GM21717 (cell line): Measurements from ENCODE around the gene ATP5F1D.
"Not testable (repeated sequence)": the region's sequence is repeated elsewhere in the genome, so short reads cannot be mapped to it uniquely, and the experiment has no call there.

Experiments
- ATAC-seq: cut with Tn5 transposase; IDR thresholded peaks from one replicate; pipeline ENCODE4 v1.9.1; 2021; ENCODE audit warnings: mild to moderate bottlenecking, moderate library complexity; ENCODE audit not compliant: unreplicated experiment

Gene ATP5F1D

GRCh38 chr19:1246265-1247087 is 4.9 kb downstream of the ATP5F1D start:
- not testable (repeated sequence) for ATAC-seq

GRCh38 chr19:1247748-1248138 is 6.2 kb downstream of the ATP5F1D start:
- ATAC-seq, result no peak

- peak; percentile 3 for ATAC-seq
Measured at GRCh38 chr19:1248139-1248785, 6.7 kb downstream of the ATP5F1D start, which contains the start of gene MIDN. TSS of gene MIDN (plus strand) at chr19:1248583. CDS start at chr19:1250297, 1,714 bp downstream.

- ATAC-seq, result peak; percentile 13
Measured at GRCh38 chr19:1248786-1249297, 7.3 kb downstream of the ATP5F1D start.

DNA sequence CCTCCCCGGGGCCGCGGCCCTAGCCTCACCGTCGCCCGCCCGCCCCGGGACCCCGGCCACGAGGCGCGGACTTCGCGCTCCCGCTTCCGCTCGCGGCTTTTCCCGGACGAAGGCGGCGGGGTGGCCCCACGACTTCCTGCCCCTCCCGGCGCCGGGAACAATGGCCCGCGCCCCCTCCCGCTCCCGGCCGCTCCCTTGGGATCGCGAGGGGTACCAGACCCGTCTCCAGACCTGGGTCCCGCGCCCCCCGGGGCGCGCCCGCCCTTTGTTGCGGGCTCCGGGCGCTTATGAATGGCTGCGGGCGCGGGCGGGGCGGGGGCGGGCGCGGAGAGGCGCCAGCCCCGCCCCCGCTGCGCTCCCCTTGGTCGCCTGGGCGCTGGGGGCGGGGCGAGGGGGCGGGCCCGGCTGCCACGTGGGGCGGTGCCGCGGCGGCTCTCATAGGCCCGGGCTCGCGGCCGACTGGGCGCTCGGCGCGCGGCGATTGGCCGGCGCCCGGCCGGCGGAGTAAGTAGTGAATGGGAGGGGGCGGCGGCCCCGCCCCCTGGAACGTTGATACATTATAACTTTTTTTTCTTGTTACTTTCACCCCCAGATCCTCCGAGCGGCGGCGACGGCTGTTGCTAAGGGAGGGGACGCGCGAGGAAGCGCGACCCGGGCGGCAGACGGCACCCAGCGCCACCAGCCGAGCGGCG is 7.9 kb downstream of the ATP5F1D start:
- ATAC-seq, result peak; percentile 28

DNA sequence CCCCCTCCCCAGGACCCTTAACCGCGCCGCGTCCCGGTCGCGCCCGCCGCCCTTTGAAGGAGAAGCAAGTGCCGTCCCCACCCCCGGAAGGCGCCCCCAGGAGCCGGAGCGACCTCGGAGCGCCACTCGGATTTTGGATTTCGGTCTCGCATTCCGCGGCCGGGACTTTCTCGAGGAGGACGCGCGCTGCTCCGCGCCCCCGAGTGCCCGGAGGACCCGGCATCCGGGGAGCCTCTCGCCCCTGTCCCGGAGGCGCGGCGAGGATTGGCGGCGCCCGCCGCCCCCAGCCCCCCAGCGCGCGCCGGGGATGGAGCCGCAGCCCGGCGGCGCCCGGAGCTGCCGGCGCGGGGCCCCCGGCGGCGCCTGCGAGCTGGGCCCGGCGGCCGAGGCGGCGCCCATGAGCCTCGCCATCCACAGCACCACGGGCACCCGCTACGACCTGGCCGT is 8.5 kb downstream of the ATP5F1D start:
- ATAC-seq, result no peak

GRCh38 chr19:1250437-1251260 is 9.1 kb downstream of the ATP5F1D start:
- ATAC-seq, result no peak

DNA sequence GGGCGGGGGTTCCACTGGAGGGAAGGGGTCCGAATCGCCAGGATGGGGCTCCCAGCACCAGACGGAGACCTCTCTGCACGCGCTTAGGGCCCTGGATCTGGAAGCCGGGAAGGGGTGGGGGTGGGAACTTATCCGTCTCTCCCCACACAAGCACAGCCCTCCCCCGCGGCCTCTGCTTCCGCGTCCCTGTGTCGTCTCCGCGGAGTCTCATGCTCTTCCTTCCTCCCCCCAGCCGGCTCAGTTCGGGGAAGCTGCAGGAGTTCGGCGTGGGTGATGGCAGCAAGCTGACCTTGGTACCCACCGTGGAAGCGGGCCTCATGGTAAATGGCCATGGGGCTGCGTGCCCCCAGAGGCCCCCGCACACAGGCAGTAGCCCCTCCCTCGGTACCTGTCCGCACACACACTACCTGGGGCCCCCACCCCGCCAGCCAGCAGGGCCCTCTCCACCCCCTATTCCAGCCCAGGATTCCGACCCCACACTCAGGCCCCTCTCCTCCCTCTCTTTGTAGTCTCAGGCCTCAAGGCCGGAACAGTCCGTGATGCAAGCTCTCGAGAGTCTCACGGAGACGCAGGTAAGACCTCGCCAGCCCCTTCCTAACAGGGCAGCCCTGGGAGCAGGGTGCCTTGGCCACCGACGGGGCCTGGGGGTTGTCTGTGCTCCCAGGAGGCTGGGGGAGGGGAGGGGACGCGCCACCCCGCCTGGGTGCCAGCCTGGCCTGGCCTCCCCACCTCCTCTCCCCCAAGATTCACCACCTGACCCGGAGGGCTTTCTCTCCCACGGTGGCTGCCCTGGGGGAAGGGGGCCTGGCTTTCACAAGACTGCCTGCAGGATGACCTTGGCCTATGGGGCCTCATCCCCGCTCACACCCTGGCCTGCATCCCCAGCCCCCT is 10.0 kb downstream of the ATP5F1D start:
- no peak for ATAC-seq

GRCh38 chr19:1252221-1252820 is 10.8 kb downstream of the ATP5F1D start:
- no peak for ATAC-seq

GRCh38 chr19:1252821-1253513 is 11.4 kb downstream of the ATP5F1D start:
- ATAC-seq, result no peak

DNA sequence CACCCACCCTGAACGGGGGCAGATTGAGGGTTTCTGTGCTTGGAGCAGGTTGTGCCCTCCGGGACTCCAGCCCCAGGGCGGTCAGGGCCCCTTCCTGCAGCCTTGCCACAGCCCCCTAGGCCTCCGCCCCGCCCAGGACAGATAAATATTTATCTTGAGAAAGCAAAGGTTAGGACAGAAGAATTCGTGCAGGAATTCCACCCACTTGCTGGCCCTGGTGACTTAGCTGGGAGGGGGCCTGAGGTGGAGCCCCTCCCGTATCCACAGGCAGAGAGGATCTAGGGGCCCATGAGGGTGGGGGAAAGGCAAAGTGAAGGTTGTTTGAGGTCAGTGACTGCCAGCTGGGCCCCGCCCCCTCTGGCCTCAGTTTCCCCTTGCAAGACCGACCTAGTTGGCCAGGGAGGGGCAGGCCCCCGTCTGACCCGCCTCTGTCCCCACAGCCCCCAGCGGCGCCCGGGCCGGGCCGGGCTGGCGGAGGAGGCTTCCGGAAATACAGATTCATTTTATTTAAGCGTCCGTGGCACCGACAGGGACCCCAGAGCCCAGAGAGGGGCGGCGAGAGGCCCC is 12.0 kb downstream of the ATP5F1D start:
- ATAC-seq, result no peak

DNA sequence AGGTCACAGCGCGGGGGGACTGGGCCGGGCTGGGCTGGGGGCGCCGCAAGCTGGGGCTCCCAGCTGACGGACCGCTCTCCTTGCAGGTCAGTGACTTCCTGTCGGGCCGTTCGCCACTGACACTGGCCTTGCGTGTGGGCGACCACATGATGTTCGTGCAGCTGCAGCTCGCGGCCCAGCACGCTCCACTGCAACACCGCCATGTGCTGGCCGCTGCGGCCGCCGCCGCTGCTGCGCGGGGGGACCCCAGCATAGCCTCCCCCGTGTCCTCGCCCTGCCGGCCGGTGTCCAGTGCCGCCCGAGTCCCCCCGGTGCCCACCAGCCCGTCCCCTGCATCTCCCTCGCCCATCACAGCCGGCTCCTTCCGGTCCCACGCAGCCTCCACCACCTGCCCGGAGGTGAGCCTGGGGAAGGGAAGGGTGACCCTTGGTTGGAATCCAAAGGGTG is 12.6 kb downstream of the ATP5F1D start:
- ATAC-seq, result no peak

DNA sequence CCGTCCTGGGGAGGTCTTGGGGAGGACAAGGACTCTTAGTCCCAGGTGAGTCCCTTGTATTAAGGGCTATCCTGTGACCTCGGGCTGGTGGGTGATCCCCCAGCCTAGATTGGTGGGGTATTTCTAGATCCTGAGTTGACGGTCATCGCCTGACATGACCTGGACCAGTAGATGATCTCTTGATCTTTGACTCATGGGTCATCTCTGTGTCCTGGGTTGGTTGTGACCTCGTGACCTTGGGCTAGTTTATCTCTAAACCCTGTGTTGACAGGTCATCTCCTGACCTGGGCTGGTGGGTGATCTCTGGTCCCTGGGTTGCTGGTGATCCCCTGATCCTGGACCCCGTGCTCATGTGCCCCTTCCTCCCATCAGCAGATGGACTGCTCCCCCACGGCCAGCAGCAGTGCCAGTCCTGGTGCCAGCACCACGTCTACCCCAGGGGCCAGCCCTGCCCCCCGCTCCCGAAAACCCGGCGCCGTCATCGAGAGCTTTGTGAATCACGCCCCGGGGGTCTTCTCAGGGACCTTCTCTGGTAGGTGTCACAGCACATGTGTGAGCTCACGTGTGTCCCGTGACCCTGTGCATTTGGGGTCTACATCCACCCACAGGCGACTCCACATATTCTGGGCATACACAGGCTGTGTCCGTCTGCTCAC is 13.1 kb downstream of the ATP5F1D start:
- ATAC-seq, result no peak

DNA sequence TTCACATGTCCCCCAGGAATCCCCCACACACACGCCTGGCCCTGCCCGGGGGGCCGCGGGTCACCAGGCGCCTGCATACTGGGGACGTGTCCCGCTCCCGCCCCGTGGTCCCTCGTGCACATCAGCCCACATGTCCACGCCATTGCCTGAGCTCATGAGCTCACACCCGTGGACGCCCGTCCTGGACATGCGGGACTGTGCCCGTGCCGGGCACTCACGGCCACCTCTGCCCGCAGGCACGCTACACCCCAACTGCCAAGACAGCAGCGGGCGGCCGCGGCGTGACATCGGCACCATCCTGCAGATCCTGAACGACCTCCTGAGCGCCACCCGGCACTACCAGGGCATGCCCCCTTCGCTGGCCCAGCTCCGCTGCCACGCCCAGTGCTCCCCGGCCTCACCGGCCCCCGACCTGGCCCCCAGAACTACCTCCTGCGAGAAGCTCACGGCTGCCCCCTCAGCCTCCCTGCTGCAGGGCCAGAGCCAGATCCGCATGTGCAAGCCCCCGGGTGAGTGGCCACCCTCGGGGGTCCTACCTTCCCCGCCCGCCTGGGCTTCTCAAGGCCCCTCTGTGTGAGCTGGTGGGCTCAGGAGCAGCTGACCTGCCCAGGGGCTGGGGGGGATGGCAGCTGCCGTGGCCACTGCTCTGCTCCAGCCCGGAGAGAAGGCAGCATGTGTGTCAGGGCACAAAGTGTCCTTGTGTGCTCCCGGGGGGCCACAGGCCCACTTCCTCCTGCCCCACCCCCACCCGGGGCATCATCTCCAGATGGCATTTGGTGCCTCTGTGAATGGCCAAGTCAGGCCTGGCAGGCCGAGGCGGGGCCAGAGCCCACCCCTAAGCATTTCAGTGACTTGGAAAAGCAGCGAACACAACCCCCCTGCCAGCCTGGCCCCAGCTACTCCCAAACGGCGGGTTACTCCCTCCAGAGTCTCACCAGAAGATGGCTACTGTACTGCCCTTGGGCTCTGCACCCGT is 13.9 kb downstream of the ATP5F1D start:
- ATAC-seq, result no peak

- ATAC-seq, result no peak
Measured at GRCh38 chr19:1256646-1257474, 15.3 kb downstream of the ATP5F1D start.
